Stomach smooth muscle (tissue), 2 donors: ENCODE data around the gene LNX1.

Experiments used
- H3K27ac ChIP-seq: one replicate; pipeline ENCODE4 v1.7.0; 2013; ENCODE audit warnings: mild to moderate bottlenecking, low read length, inconsistent platforms
- H3K27me3 ChIP-seq, 2 donors: one replicate each; pipeline ENCODE4 v1.7.0; 2013; ENCODE audit warnings: low read length in 2 of 2; ENCODE audit not compliant: insufficient read depth in 2 of 2, control insufficient read depth in 1 of 2
- H3K36me3 ChIP-seq, 2 donors: one replicate each; pipeline ENCODE4 v1.7.0; 2013; ENCODE audit warnings: low read length in 2 of 2; ENCODE audit not compliant: control insufficient read depth in 2 of 2, insufficient read depth in 2 of 2
- H3K4me1 ChIP-seq: one replicate; pipeline ENCODE4 v1.7.0; 2013; ENCODE audit warnings: low read length; ENCODE audit not compliant: control insufficient read depth, insufficient read depth
- H3K4me3 ChIP-seq, 2 donors: one replicate each; pipeline ENCODE4 v1.7.0; 2013; ENCODE audit warnings: low read length in 2 of 2
- H3K9ac ChIP-seq, 2 donors: one replicate each; pipeline ENCODE4 v1.7.0; 2013; ENCODE audit warnings: low read length in 2 of 2, mild to moderate bottlenecking in 1 of 2
- H3K9me3 ChIP-seq, 2 donors: one replicate each; pipeline ENCODE4 v1.7.0; 2013; ENCODE audit warnings: low read length in 2 of 2; ENCODE audit not compliant: control insufficient read depth in 2 of 2
- donor health status: healthy.
- donor health status: Pancreatic carcinoma.

LNX1 gene

GRCh38 chr4:53574528-53574927 lies 16.8 kb downstream of the LNX1 start:
- H3K27ac ChIP-seq: no peak overlapping the region
- H3K4me3 ChIP-seq: no peak overlapping the region

DNA sequence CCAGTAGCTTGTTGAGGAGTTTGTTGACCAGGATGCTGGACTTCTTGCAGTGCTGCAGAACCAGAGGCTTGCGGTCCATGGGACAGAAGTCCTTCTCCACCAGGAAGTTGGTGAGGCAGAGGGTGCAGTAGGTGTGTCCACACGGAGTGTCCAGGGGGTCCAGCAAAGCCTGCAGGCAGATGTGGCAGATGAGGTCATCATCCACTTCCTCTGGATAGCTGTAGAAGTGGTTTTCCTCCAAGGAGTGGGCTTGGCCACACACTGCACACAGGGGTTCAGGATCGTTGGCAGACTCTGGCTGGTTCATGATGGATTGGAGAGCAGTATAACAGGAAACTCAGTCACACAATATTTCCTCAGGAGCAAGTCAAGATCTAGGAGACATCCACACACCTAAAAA lies 17.6 kb downstream of the LNX1 start:
- no peaks in the 10 kb centered on the region for H3K9me3 ChIP-seq
- H3K9ac ChIP-seq: no peak overlapping the region
- no peaks in the 10 kb centered on the region for H3K4me1 ChIP-seq
- H3K36me3 ChIP-seq: no peaks in the 10 kb centered on the region
- no peak overlapping the region for H3K4me3 ChIP-seq
- H3K27ac ChIP-seq: no peak overlapping the region
- H3K27me3 ChIP-seq: no peaks in the 10 kb centered on the region

More at GRCh38 chr4:53574528-53574927, 16.8 kb downstream of the LNX1 start:
- H3K36me3 ChIP-seq: no peaks in the 10 kb centered on the region
- no peaks in the 10 kb centered on the region for H3K9me3 ChIP-seq
- H3K27me3 ChIP-seq: no peaks in the 10 kb centered on the region
- H3K9ac ChIP-seq: no peak overlapping the region
- H3K4me1 ChIP-seq: no peaks in the 10 kb centered on the region

GRCh38 chr4:53572600-53572994 lies 18.7 kb downstream of the LNX1 start:
- Histone ChIP-seq H3K27ac (no peak overlapping the region), H3K27me3 (no peaks in the 10 kb centered on the region), H3K36me3 (no peaks in the 10 kb centered on the region), H3K9me3 (no peaks in the 10 kb centered on the region), H3K4me3 (no peak overlapping the region), H3K9ac (no peak overlapping the region), H3K4me1 (no peaks in the 10 kb centered on the region)

- H3K27me3 ChIP-seq: no peaks in the 10 kb centered on the region
- H3K9ac ChIP-seq: no peak overlapping the region
- no peak overlapping the region for H3K4me3 ChIP-seq
- H3K27ac ChIP-seq: no peak overlapping the region
- no peaks in the 10 kb centered on the region for H3K36me3 ChIP-seq
- no peaks in the 10 kb centered on the region for H3K9me3 ChIP-seq
- no peaks in the 10 kb centered on the region for H3K4me1 ChIP-seq
Observed at GRCh38 chr4:53571936-53572599, 19.2 kb downstream of the LNX1 start.

DNA sequence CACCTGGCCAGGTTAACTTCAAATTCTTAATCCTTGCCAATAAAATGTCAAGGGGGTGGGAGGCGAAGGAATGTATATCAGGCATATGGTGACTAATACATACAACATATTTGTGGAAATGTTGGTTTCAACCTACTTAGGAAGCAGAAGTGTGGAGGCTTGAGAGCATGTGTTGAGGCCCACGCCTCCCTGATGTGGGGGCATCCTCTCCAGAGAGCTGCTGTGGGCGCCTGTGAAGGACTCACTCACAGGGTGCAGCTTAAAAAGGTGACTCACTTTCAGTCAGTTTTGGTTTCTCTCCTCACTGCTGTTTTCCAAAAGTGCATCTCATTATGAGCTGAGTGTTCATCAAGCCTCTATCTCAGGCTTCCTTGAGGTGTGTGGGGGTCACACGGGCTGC lies 27.5 kb downstream of the LNX1 start:
- no peaks in the 10 kb centered on the region for H3K27me3 ChIP-seq
- H3K27ac ChIP-seq: no peak overlapping the region
- H3K36me3 ChIP-seq: no peaks in the 10 kb centered on the region
- no peaks in the 10 kb centered on the region for H3K9me3 ChIP-seq
- no peak overlapping the region for H3K9ac ChIP-seq
- H3K4me3 ChIP-seq: no peak overlapping the region
- no peaks in the 10 kb centered on the region for H3K4me1 ChIP-seq

DNA sequence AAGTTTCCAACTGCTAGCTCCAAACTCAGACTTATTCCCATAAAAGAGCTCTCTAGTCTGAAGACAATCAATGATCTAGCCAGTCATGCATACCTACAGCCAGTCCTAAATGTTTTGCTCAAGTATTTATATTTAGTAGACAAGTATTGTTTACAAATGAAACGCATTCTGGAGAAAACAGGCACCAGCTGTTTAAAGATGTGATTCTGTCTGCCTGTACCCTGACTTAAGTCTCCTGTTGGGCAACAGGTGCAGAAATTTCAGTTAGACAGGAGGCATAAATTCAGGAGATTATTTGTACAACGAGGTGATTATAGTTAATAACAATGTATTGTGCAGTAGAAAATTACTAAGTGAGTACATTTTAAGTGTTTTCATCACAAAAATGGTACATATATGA lies 28.9 kb downstream of the LNX1 start:
- Histone ChIP-seq H3K4me1 (no peaks in the 10 kb centered on the region), H3K9ac (no peak overlapping the region), H3K27ac (no peak overlapping the region), H3K4me3 (no peak overlapping the region), H3K9me3 (no peaks in the 10 kb centered on the region), H3K27me3 (no peaks in the 10 kb centered on the region), H3K36me3 (no peaks in the 10 kb centered on the region)

DNA sequence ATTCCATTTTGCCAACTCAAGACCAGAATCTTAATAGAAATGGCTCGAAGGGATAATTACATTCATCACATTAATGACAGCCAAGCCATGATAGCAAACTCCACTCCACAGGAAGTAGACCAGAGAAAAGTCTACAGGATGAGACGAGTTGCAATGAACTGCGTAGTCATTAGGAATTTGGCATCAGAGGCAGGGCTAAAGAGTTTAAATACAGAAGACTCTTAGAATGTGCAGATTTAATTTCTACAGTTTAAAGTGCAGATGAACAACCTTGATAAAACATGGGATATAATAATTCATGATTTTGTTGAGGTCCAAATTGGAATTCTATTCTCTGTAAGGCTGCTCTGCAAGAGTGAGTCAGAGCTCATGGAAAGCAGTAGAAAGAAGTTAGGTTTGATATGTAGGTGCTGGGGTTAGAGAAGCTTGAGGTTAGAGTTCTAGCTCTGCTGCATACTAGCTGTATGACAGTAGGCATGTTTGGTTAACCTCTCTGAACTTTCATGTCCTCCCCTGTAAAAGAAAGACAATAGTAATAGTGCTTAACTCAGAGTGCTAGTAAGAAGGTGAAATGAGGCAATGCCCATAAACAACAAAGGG lies 32.2 kb downstream of the LNX1 start:
- Histone ChIP-seq H3K9me3 (no peaks in the 10 kb centered on the region), H3K4me3 (no peak overlapping the region), H3K36me3 (no peaks in the 10 kb centered on the region), H3K9ac (no peak overlapping the region), H3K27me3 (no peaks in the 10 kb centered on the region), H3K4me1 (no peaks in the 10 kb centered on the region), H3K27ac (no peak overlapping the region)

DNA sequence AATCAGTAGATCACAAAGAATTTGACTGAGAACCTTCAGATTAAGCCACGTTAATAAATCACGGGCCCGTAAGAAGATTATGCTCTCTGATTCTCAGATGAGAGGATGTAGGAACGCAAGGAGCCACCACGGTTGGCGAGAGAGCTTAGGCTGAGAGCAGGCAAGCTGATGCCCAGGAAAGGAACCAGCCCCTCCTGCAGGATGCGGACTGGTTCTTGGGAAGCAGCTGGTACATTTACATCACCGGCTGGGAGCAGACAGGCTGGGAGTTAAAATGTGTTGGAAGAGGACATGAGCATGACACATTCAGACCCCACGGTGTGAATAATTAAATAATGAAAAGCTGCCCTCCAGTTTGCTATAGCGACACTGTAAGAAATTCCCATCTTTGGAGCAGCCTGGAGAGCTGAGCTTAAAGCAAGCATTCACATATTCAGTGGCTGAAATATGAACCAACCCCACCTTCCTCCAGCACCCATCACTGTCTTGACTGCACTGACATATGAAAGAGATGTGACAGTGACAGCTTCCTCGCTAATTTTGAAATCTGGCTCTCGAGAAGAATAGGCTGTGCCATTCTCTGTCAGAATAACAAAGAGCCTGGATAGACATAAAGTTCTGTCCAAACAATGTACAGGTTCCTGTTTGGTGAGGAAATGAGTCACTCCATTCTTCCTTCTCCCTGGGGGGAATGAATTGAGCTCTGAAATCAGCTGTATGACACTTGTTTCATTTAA lies 33.1 kb downstream of the LNX1 start:
- H3K9me3 ChIP-seq: no peaks in the 10 kb centered on the region
- H3K36me3 ChIP-seq: no peaks in the 10 kb centered on the region
- H3K4me1 ChIP-seq: no peaks in the 10 kb centered on the region
- H3K4me3 ChIP-seq: no peak overlapping the region
- H3K27me3 ChIP-seq: no peaks in the 10 kb centered on the region
- no peak overlapping the region for H3K9ac ChIP-seq
- H3K27ac ChIP-seq: no peak overlapping the region

GRCh38 chr4:53557669-53558064 lies 33.6 kb downstream of the LNX1 start:
- H3K9ac ChIP-seq: no peak overlapping the region
- H3K4me3 ChIP-seq: no peak overlapping the region
- no peaks in the 10 kb centered on the region for H3K27me3 ChIP-seq
- H3K4me1 ChIP-seq: no peaks in the 10 kb centered on the region
- H3K36me3 ChIP-seq: no peaks in the 10 kb centered on the region
- H3K9me3 ChIP-seq: no peaks in the 10 kb centered on the region
- H3K27ac ChIP-seq: no peak overlapping the region

GRCh38 chr4:53556651-53557050 lies 34.6 kb downstream of the LNX1 start:
- no peak overlapping the region for H3K9ac ChIP-seq
- no peaks in the 10 kb centered on the region for H3K36me3 ChIP-seq
- no peak overlapping the region for H3K27ac ChIP-seq
- no peaks in the 10 kb centered on the region for H3K9me3 ChIP-seq
- no peak overlapping the region for H3K4me3 ChIP-seq
- no peaks in the 10 kb centered on the region for H3K27me3 ChIP-seq
- H3K4me1 ChIP-seq: no peaks in the 10 kb centered on the region
